Measurements from ENCODE around the gene TPM1. TPM values are rescaled to one million over a fixed set of nuclear protein-coding genes. Genes with fewer than 3 reads are reported as not detected.

Gene TPM1
- total RNA-seq, 1 experiment from 2014 or later = 174 TPM

DNA sequence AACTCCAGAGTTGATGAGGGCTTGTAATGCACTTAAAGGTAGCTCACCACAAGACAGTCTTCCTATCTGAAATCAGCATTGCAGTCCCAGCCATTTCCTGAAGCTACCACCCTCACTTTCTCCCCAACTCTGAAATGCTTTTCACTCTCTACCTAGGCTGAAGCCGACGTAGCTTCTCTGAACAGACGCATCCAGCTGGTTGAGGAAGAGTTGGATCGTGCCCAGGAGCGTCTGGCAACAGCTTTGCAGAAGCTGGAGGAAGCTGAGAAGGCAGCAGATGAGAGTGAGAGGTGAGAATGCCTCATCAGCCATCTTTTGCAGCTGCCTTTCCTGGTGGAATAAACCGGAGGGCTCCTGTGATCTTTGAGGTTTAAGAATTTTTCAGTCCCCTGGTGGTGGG, 14.3 kb downstream of the TPM1 start:
- no peak overlapping the region for H3K4me3 ChIP-seq
- H3K4me2 ChIP-seq = no peak overlapping the region
- POLR2A ChIA-PET (ENCODE audit: unreplicated experiment) = no interaction called here
- DNase-seq = no peak
- no peaks in the 10 kb centered on the region for H3K4me1 ChIP-seq (replicated peaks; ENCODE audit: insufficient read depth)
- H3K36me3 ChIP-seq (ENCODE audit: low read depth) = peaks cover 61% of the 10 kb centered on the region
- CTCF ChIA-PET = interaction anchor here (0.6 kb wide), 1 partner anchor 935 kb away, joined by 3 read pairs; no protein-coding TSS in a partner anchor
- H3K27me3 ChIP-seq (ENCODE audit: insufficient read depth, low read depth) = no peaks in the 10 kb centered on the region
- TF ChIP-seq, protein P1, sequence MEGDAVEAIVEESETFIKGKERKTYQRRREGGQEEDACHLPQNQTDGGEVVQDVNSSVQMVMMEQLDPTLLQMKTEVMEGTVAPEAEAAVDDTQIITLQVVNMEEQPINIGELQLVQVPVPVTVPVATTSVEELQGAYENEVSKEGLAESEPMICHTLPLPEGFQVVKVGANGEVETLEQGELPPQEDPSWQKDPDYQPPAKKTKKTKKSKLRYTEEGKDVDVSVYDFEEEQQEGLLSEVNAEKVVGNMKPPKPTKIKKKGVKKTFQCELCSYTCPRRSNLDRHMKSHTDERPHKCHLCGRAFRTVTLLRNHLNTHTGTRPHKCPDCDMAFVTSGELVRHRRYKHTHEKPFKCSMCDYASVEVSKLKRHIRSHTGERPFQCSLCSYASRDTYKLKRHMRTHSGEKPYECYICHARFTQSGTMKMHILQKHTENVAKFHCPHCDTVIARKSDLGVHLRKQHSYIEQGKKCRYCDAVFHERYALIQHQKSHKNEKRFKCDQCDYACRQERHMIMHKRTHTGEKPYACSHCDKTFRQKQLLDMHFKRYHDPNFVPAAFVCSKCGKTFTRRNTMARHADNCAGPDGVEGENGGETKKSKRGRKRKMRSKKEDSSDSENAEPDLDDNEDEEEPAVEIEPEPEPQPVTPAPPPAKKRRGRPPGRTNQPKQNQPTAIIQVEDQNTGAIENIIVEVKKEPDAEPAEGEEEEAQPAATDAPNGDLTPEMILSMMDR (conservative IDR thresholded peaks at IDR 0.05) = no peak
- TF ChIP-seq EZH2 (IDR thresholded peaks at IDR 0.05; ENCODE audit: low read depth) = no peak
- H2AFZ ChIP-seq = no peak overlapping the region
- H3K9me2 ChIP-seq (ENCODE audit: insufficient read depth) = no peaks in the 10 kb centered on the region
- no peaks in the 10 kb centered on the region for H3K9me3 ChIP-seq (ENCODE audit: insufficient read depth, low read depth)
- peaks cover 32% of the 10 kb centered on the region; the same call in 1 of the 2 replicates for H3F3A ChIP-seq (ENCODE audit: insufficient read depth, low read depth)
- no peak overlapping the region for H3K27ac ChIP-seq
- H4K20me1 ChIP-seq (ENCODE audit: insufficient read depth) = peaks cover 9% of the 10 kb centered on the region; the same call in 1 of the 2 replicates
- H3K79me2 ChIP-seq (ENCODE audit: low read depth) = peaks cover 41% of the 10 kb centered on the region
- no TSS peak for BruUV-seq (replicated peaks)
- intact Hi-C loops (cut with micrococcal nuclease; ENCODE audit: unreplicated experiment) = no loop called here

DNA sequence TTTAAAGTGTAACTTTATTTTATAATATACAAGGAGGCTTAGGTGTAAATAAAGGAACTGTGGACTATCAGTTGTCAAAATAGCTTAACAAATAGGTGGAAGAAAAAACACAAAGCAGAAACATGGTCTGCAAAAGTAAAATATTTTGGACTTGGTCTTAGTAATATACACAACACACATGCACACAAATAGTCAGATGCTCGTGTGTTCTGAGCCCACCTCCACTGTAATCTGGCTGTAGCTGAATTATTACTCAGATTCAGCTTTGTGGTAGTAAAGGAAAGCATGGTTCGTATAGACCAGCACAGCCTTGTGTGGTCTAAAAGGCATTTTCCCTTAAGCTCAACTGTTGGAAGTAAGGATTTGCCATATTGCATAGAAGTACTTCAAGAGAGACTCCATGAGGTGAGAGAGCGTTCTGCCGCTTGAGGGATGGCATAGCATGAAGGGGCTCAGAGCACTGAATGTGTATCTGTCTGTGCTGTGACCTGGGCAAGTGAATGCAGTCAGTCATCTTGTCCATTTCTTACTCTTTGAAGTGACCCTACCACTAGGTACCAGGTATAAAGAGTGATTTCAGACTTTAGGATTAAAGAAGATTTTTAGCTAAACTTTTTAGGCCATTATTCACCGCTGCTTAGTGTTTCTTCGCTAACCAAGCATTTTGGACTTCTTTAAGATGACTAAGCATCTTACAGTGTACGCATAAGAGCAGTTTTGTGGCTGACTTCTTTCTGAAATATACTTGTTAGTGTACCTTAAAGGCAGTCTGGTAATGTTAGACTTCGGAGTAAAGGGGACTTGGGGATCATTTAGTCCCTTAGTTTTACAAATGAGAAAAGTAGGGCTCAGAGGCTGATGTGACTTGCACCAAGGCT, 15.2 kb downstream of the TPM1 start:
- POLR2A ChIA-PET (ENCODE audit: unreplicated experiment) = no interaction called here
- Histone ChIP-seq H3K36me3 (ENCODE audit: low read depth) (peaks cover 68% of the 10 kb centered on the region), H2AFZ (no peak overlapping the region), H3K4me3 (no peak overlapping the region), H3K4me1 (replicated peaks; ENCODE audit: insufficient read depth) (no peaks in the 10 kb centered on the region), H3F3A (ENCODE audit: insufficient read depth, low read depth) (peaks cover 39% of the 10 kb centered on the region; the same call in 1 of the 2 replicates), H3K9me2 (ENCODE audit: insufficient read depth) (no peaks in the 10 kb centered on the region), H3K4me2 (no peak overlapping the region), H3K27ac (no peak overlapping the region), H3K79me2 (ENCODE audit: low read depth) (peaks cover 32% of the 10 kb centered on the region), H3K27me3 (ENCODE audit: insufficient read depth, low read depth) (no peaks in the 10 kb centered on the region), H3K9me3 (ENCODE audit: insufficient read depth, low read depth) (no peaks in the 10 kb centered on the region), H4K20me1 (ENCODE audit: insufficient read depth) (peaks cover 9% of the 10 kb centered on the region; the same call in 1 of the 2 replicates)
- DNase-seq = no peak
- BruUV-seq (replicated peaks) = no TSS peak
- CTCF ChIA-PET = interaction anchor here (0.6 kb wide), 1 partner anchor 934 kb away, joined by 3 read pairs; no protein-coding TSS in a partner anchor
- TF ChIP-seq EZH2 (IDR thresholded peaks at IDR 0.05; ENCODE audit: low read depth) = no peak
- TF ChIP-seq, protein P1 (conservative IDR thresholded peaks at IDR 0.05) = no peak
- intact Hi-C loops (cut with micrococcal nuclease; ENCODE audit: unreplicated experiment) = no loop called here

DNA sequence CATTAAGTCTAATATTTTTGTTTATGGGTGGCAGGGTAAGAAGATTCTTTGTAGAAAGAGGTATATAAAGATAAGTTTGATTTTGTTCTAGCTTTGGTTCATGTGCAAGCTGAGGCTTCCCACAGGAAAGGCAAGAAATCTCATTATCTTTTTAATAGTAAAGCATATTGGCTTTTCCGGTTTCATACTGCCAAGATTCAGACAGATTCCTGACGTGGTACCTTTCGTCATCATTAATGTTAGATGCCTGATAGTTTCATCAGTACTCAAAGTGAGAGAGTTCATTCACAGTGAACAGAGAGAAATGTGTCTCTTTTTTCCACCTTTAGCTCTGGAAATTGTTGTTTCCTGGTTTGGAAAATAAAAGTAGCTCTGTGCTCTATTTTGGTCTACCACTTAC, 16.5 kb downstream of the TPM1 start:
- Histone ChIP-seq H3K27me3 (ENCODE audit: insufficient read depth, low read depth) (no peaks in the 10 kb centered on the region), H2AFZ (no peak overlapping the region), H3K9me2 (ENCODE audit: insufficient read depth) (no peaks in the 10 kb centered on the region), H3K36me3 (ENCODE audit: low read depth) (peaks cover 75% of the 10 kb centered on the region), H3K4me3 (no peak overlapping the region), H3K27ac (no peak overlapping the region), H3K4me1 (replicated peaks; ENCODE audit: insufficient read depth) (no peaks in the 10 kb centered on the region), H3F3A (ENCODE audit: insufficient read depth, low read depth) (peaks cover 41% of the 10 kb centered on the region; the same call in 1 of the 2 replicates), H3K9me3 (ENCODE audit: insufficient read depth, low read depth) (no peaks in the 10 kb centered on the region), H4K20me1 (ENCODE audit: insufficient read depth) (peaks cover 7% of the 10 kb centered on the region; the same call in 1 of the 2 replicates), H3K79me2 (ENCODE audit: low read depth) (peaks cover 19% of the 10 kb centered on the region), H3K4me2 (no peak overlapping the region)
- intact Hi-C loops (cut with micrococcal nuclease; ENCODE audit: unreplicated experiment) = no loop called here
- DNase-seq = no peak
- ChIA-PET POLR2A (ENCODE audit: unreplicated experiment) (no interaction called here), CTCF (no interaction called here)
- no TSS peak for BruUV-seq (replicated peaks)
- TF ChIP-seq EZH2 (IDR thresholded peaks at IDR 0.05; ENCODE audit: low read depth) = no peak
- TF ChIP-seq, protein P1 (conservative IDR thresholded peaks at IDR 0.05) = no peak

Data from PC-9 (cell line).